GM19372 (cell line): ENCODE results near the gene FRMD6.

Experiments used
- ATAC-seq: cut with Tn5 transposase; IDR thresholded peaks from one replicate; pipeline ENCODE4 v1.9.1; 2021; ENCODE audit warnings: mild to moderate bottlenecking, low read depth, moderate library complexity; ENCODE audit not compliant: unreplicated experiment

Gene FRMD6

GRCh38 chr14:51661504-51661903 is 9.8 kb downstream of the FRMD6 start:
- ATAC-seq, result no peak

GRCh38 chr14:51663783-51664326 is 12.1 kb downstream of the FRMD6 start:
- ATAC-seq, result no peak

DNA sequence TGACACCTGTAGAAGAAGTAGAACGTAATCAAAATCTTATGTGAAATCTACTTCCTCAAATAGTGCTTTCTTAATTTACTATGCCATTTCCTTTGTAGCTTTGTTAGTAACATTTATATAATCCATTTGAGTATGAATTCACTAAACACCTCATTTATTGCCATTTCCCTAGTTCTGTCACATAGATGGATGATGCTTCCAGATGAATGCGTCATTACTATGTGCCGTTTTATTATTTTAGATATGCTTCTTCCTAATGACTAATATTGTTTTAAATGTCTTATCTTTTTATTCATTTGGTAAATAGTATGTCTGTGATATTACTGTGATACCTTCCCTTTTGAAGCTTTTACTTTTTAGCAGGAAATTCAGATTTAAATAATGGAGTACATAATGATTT is 14.4 kb downstream of the FRMD6 start:
- ATAC-seq, result no peak

DNA sequence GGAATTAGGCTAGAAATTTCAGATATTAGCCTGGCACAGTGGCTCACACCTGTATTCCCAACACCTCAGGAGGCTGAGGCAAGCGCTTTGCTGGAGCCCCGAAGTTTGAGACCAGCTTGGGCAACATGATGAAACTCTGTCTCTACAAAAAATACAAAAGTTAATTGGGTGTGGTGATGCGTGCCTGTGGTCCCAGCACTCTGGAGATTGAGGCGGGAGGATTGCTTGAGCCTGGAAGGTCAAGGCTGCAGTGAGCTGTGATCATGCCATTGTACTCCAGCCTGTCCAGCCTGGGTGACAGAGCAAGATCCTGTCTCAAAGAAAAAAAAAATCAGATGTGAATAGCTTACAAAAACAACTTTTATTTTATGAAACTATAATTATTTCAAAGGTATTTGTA is 15.1 kb downstream of the FRMD6 start:
- ATAC-seq, result no peak

GRCh38 chr14:51668870-51669269 is 17.2 kb downstream of the FRMD6 start:
- no peak for ATAC-seq

- no peak for ATAC-seq
Observed at GRCh38 chr14:51674294-51675002, 22.7 kb downstream of the FRMD6 start.

DNA sequence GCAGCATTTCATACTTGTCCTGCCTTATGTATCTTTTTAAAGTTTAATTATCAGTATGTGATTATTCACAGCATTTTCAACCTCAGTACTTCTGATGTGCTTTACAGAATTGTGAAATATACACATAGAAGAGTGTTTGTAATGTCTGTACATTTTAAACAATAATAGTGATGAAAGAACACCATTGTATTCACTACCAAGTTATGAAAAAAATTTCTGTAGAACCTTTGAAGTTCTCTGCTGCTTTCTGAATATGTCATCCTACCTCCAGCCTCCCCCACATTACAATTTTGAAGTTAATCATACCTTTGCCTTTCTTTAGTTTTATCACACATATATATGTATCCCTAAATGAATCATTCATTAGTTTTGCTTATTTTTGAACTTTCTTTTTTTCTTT is 24.8 kb downstream of the FRMD6 start:
- ATAC-seq, result no peak

DNA sequence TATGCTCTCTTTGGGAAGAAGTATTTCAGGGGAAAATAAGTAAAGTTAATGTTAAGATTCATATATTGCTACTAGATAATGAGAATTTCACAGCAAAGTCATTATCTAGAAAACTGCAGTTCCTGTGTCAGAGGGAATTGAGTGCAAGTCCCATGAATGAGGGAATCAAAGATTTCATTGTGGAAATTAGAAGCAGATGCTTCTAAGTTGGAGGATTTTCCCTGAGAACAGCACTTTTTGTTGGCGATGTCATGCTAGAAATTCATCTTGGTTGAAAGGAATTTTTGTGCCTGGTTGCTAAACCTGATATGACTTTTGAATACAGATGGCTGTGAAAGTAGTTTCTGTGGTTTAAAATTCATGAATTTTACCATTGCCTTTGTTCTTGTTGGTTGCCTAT is 25.6 kb downstream of the FRMD6 start:
- no peak for ATAC-seq

DNA sequence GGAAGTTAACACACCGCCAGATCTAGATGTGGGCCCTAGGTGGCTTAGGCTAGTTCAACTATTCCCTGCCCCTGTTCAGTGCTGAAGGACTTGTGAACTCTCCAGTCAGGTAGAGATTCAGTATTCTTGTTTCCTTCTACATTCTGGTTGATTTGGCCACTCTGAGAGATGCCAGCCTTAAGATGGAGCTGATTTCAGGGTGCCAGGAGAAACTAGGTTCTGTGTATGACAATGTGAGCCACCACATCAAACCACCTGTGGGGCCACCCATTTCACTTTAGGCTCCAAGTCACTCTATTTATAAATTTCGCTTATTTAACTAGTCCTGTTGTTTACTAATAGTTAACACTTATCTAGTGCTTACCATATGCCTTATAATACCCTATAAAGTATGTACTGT is 26.0 kb downstream of the FRMD6 start:
- ATAC-seq, result no peak

GRCh38 chr14:51680031-51680430 is 28.3 kb downstream of the FRMD6 start:
- no peak for ATAC-seq

GRCh38 chr14:51681411-51681810 is 29.7 kb downstream of the FRMD6 start:
- no peak for ATAC-seq

DNA sequence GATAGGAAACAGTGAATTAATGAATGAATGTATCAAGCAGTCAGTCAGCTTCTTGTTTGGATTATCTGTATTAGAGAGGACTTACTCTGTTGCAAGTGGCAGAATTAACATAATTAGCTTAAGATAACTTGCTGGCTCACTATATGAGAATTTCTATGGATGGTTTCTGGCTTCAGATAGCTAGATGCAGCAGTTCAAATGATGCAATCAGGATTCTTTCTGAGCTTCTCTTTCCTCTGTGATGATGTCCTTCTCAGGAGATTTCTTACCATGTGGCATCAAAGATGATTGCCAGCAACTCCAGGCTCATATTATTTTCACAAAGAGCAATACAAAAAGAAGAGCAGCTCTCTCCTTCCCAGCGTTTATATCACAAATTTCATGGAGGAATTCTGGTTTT is 30.7 kb downstream of the FRMD6 start:
- no peak for ATAC-seq

- no peak for ATAC-seq
Observed at GRCh38 chr14:51684760-51685159, 33.0 kb downstream of the FRMD6 start.

DNA sequence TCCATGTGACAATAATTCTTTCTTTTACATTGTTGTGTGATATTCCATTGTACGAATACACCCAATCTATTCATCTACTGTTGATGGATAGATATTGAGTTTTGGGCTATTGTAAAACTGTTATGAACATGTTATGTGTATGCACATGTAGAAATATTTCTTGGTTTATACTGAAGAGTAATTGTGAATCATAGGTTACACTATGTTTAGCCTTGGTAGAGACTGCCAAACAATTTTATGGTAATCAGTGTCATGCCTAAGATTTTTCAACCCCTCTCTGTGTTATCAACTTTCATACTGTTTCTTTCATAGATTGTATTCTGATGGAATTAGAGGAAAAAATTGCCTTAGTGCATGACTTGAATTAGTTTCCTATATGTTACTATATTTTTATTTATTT is 39.5 kb downstream of the FRMD6 start:
- no peak for ATAC-seq

DNA sequence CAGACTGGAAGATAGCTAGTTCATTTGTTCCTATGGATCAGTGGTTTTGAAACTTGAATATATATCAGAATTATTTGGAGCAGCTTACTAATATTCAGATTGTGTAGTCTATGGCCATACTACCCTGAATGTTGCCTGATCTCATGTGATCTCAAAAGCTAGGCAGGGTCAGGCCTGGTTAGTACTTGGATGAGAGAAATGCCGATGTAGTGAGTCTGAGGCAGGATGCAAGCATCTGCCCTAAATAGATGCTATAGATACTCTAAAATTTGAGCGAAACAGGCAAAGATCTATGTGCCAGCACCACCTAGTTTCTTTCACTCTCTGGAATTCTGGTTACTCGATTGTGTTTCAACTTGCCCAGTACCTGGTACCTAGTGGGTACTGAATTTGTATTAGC is 40.9 kb downstream of the FRMD6 start:
- no peak for ATAC-seq

DNA sequence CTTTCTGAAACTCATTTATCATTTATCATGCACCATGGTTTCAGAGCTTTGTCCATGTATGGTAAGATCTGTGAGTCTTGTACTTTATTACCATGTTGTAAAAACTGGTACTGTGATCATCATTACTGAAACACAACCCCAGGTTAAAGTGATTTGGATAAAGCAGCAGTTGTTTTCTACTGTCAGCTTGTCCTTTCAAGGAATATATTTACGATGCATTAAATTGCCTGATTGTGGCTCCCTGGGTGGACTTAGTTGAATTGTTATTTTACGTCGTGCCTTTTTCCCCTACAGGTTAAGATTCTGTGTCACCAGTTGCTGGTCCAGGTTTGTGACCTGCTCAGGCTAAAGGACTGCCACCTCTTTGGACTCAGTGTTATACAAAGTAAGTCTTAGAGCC is 46.1 kb downstream of the FRMD6 start:
- ATAC-seq, result no peak

DNA sequence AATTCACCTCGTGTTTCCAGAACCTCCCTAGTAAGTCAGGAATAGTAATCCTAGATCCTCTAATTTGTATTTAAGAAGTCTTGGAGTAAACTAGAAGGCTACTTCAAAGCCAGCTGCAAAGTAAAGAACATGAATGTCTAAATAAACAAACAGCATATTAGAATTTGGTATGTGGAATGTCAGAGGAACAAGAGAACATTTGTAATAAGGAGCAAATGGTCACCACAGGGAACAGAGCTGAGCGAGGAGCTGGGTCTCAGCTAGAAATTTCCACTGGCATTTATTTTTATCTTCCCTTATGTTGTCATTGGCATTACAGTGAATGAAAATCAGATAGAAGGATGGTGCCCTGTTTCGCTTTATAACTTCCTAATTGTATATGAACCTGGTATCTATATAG is 50.2 kb downstream of the FRMD6 start:
- no peak for ATAC-seq

GRCh38 chr14:51703787-51704186 is 52.1 kb downstream of the FRMD6 start:
- no peak for ATAC-seq

- ATAC-seq, result no peak
Observed at GRCh38 chr14:51704545-51704944, 52.8 kb downstream of the FRMD6 start.

DNA sequence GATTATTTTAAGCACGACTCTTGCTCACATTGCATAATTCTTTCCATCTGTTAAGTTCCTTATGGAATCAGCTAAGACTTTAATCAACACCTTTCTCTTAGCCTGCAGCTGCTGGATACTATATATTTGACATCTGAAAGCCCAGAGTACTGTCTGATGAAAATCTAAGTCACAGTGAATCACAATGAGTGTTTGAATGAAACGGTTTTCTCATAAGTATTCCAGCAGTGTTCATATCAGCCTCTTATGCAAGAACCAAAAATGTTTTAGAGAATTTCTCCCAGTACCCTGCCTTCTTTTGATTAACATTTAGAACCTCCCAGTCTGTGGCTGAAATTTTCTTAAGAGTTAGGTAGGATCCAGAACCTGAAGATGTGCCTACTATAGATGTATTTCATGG is 55.6 kb downstream of the FRMD6 start:
- ATAC-seq, result no peak

DNA sequence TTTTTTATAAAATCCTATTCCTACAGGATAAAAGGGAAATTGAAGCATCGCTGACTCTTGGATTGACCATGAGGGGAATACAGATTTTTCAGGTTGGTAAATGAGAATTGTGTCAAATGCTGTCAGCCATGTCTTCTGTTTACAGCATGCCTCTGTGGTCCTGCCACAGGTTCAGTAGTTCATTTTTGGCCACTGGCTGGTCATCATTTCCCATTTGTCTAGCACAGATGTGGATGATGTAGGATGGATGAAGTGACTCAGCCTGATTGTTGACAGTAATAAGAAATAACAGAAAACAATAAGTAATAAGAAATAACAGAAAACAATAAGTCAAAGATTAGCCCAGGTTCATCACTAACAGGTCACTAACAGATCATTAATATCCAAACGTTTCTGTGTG is 59.8 kb downstream of the FRMD6 start:
- ATAC-seq, result no peak

- no peak for ATAC-seq
Observed at GRCh38 chr14:51715250-51715649, 63.5 kb downstream of the FRMD6 start.

DNA sequence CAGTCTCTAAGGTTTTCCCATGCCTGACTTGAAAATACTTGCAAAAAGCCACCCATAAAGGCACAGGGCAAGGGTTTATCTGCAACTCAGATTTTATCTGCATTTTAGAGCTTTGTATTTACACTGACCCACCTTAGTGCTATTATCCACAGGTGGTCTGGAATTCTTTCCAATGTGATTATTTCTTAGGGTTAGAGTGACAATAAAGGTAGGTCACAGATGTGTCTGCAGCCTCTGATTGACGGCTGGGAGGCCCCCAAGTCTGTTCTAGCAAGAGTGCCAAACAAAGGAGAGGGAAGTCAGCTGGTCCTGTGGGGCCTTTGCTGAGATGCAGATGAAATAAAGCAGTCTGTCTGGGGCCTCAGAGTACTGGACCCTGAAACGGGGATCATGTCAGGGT is 64.0 kb downstream of the FRMD6 start:
- no peak for ATAC-seq
